HL-60 (cell line): ENCODE data around the gene COA4.

Source experiments
- DNase-seq, 2 experiments: peaks; one replicate each; pipeline ENCODE4 v3.0.0-alpha.2; 2010 to 2020; ENCODE audit warnings: low read depth in 1 of 2, low spot score in 1 of 2
- H3K27ac ChIP-seq: fragments of 250-450 bp; sonication (Bioruptor Pico); replicated peaks from 2 replicates; pipeline ENCODE4 v1.5.1; 2020; ENCODE audit warnings: mild to moderate bottlenecking, moderate library complexity
- H3K27me3 ChIP-seq: fragments of 250-450 bp; sonication (Bioruptor Pico); 2 replicates; pipeline ENCODE4 v1.5.1; 2021; ENCODE audit warnings: mild to moderate bottlenecking, moderate library complexity; ENCODE audit not compliant: insufficient read depth, poor library complexity, severe bottlenecking
- H3K4me3 ChIP-seq: replicated peaks from 2 replicates; pipeline ENCODE4 v1.5.1; 2011; ENCODE audit warnings: mild to moderate bottlenecking, control low read depth, low read length; ENCODE audit not compliant: insufficient read depth
- CTCF ChIP-seq: IDR thresholded peaks from one replicate; pipeline ENCODE4 v1.5.1; 2011; ENCODE audit warnings: low read length, control low read depth, inconsistent platforms; ENCODE audit not compliant: insufficient read depth
- GABPA ChIP-seq: IDR thresholded peaks from 2 replicates; pipeline ENCODE4 v1.6.1; 2012; ENCODE audit warnings: low read depth
- POLR2AphosphoS5 ChIP-seq: IDR thresholded peaks from 2 replicates; pipeline ENCODE4 v1.6.1; 2012; ENCODE audit warnings: low read depth
- REST ChIP-seq: IDR thresholded peaks from 2 replicates; pipeline ENCODE4 v1.6.1; 2012; ENCODE audit warnings: low read depth; ENCODE audit not compliant: insufficient replicate concordance
- SPI1 ChIP-seq: IDR thresholded peaks from 2 replicates; pipeline ENCODE4 v1.6.1; 2012; ENCODE audit warnings: low read depth, mild to moderate bottlenecking, borderline replicate concordance

Gene COA4

GRCh38 chr11:73875840-73876239 is 806 bp downstream of the COA4 start:
- DNase-seq: no peak
- peak overlapping the region; percentile 60 for H3K4me3 ChIP-seq
- no peak for TF ChIP-seq CTCF
- TF ChIP-seq POLR2AphosphoS5: no peak
- TF ChIP-seq GABPA: no peak
- no peak for TF ChIP-seq REST
- TF ChIP-seq SPI1: no peak
- no peaks in the 10 kb centered on the region for H3K27me3 ChIP-seq
- H3K27ac ChIP-seq: peak overlapping the region; percentile 89

GRCh38 chr11:73875380-73875779 is 1.3 kb downstream of the COA4 start:
- H3K27ac ChIP-seq: peak overlapping the region; percentile 89
- no peak for TF ChIP-seq POLR2AphosphoS5
- TF ChIP-seq REST: no peak
- TF ChIP-seq CTCF: no peak
- TF ChIP-seq GABPA: no peak
- TF ChIP-seq SPI1: no peak
- H3K4me3 ChIP-seq: peak overlapping the region; percentile 60
- no peak for DNase-seq
- no peaks in the 10 kb centered on the region for H3K27me3 ChIP-seq

- H3K27ac ChIP-seq: no peak overlapping the region
- H3K4me3 ChIP-seq: no peak overlapping the region
- no peak for TF ChIP-seq SPI1
- no peak for TF ChIP-seq GABPA
- no peak for TF ChIP-seq CTCF
- no peak for TF ChIP-seq REST
- TF ChIP-seq POLR2AphosphoS5: no peak
- H3K27me3 ChIP-seq: no peaks in the 10 kb centered on the region
- no peak for DNase-seq
Observed at GRCh38 chr11:73872749-73873357, 3.8 kb downstream of the COA4 start.
